Fibroblast of lung (primary cell): ENCODE data around the gene PDGFC.

Experiments
- EZH2 ChIP-seq: IDR thresholded peaks from 2 replicates; pipeline ENCODE4 v1.5.1; 2012; ENCODE audit warnings: low read length, control low read depth, mild to moderate bottlenecking; ENCODE audit errors: missing control alignments
- TF ChIP-seq, protein P1 (sequence below), 2 donors: IDR thresholded peaks in 1 of 2; conservative IDR thresholded peaks in 1 of 2; 1 replicate in 1 of 2; 2 replicates in 1 of 2; pipeline ENCODE4 v1.5.1; 2011 to 2012; ENCODE audit warnings: low read length in 2 of 2, control low read depth in 1 of 2, inconsistent platforms in 1 of 2, low read depth in 1 of 2, mild to moderate bottlenecking in 1 of 2

DNA sequence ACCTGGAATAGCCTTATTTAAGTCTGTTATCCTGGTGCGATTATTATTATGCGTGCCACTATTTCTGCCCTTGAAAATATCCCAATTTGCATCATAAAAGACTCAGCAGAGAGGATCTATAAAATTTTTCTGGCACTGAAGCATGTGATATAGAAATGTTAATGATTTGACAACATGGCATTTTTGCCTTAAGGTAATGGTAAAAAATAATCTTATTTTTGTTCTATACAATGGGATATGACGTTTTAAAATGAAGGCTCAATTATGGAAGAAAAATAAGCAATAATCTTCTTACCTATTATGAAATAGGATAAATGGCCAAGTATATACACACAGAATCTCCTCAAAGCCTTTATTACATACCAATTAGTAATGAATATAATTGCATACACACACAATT lies 113.5 kb downstream of the PDGFC start:
- TF ChIP-seq EZH2: no peak
- TF ChIP-seq, protein P1, sequence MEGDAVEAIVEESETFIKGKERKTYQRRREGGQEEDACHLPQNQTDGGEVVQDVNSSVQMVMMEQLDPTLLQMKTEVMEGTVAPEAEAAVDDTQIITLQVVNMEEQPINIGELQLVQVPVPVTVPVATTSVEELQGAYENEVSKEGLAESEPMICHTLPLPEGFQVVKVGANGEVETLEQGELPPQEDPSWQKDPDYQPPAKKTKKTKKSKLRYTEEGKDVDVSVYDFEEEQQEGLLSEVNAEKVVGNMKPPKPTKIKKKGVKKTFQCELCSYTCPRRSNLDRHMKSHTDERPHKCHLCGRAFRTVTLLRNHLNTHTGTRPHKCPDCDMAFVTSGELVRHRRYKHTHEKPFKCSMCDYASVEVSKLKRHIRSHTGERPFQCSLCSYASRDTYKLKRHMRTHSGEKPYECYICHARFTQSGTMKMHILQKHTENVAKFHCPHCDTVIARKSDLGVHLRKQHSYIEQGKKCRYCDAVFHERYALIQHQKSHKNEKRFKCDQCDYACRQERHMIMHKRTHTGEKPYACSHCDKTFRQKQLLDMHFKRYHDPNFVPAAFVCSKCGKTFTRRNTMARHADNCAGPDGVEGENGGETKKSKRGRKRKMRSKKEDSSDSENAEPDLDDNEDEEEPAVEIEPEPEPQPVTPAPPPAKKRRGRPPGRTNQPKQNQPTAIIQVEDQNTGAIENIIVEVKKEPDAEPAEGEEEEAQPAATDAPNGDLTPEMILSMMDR (conservative IDR thresholded peaks at IDR 0.05 in 1 of 2, IDR thresholded peaks at IDR 0.05 in 1 of 2; ENCODE audit: low read depth in 1 of 2, low read length in 2 of 2): no peak
